Stimulated activated CD8-positive, alpha-beta memory T cell treated with anti-CD3 and anti-CD28 coated beads, Interleukin-4, amount 100 ng/mL, for 4 hours (primary cell): ENCODE data around the gene SLC9A2.

ENCODE experiments used
- DNase-seq, 2 donors: peaks; one replicate each; pipeline ENCODE4 v3.0.0-alpha.2; 2020; ENCODE audit warnings: low read depth in 2 of 2, low spot score in 1 of 2

Gene SLC9A2, protein sequence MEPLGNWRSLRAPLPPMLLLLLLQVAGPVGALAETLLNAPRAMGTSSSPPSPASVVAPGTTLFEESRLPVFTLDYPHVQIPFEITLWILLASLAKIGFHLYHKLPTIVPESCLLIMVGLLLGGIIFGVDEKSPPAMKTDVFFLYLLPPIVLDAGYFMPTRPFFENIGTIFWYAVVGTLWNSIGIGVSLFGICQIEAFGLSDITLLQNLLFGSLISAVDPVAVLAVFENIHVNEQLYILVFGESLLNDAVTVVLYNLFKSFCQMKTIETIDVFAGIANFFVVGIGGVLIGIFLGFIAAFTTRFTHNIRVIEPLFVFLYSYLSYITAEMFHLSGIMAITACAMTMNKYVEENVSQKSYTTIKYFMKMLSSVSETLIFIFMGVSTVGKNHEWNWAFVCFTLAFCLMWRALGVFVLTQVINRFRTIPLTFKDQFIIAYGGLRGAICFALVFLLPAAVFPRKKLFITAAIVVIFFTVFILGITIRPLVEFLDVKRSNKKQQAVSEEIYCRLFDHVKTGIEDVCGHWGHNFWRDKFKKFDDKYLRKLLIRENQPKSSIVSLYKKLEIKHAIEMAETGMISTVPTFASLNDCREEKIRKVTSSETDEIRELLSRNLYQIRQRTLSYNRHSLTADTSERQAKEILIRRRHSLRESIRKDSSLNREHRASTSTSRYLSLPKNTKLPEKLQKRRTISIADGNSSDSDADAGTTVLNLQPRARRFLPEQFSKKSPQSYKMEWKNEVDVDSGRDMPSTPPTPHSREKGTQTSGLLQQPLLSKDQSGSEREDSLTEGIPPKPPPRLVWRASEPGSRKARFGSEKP

DNA sequence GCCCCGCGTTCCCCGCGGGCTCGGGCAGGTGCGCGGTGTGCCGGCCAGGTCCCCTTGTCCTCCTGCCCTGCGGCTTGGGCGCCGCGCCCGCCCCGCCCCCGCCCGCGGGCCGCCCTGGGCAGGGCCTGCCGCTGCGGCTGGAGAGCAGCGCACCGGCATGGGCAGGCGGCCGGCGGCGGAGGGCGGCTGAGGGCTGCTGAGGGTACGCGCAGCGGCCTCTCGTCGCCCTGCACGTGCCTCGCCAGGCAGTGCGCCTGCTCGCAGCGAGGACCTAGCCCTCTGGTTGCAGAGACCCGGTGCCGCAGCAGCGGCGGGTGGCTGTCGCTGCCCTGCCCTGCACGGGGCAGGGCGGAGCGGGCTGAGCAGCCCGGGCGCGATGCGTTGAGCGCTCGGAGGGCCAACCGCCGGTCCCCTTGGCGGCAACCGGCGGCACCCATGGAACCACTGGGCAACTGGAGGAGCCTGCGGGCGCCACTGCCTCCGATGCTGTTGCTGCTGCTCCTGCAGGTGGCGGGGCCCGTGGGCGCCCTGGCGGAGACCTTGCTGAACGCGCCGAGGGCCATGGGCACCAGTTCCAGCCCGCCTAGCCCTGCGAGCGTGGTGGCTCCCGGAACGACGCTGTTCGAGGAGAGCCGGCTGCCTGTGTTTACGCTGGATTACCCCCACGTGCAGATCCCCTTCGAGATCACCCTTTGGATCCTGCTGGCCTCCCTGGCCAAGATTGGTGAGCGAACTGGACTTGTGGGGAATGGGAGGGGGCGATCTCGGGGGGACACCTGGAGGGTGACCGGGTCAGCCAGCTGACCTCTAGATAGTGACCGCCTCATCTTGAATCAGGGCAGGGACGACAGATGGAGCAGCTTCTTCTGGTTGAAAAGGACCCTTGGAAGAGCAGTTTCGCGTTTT is at the start of gene SLC9A2:
Gene SLC9A2 (plus strand): TSS at position 140 of the 906 bp plus-strand sequence. CDS start 296 bp downstream, at position 436.
- DNase-seq = no peak

DNA sequence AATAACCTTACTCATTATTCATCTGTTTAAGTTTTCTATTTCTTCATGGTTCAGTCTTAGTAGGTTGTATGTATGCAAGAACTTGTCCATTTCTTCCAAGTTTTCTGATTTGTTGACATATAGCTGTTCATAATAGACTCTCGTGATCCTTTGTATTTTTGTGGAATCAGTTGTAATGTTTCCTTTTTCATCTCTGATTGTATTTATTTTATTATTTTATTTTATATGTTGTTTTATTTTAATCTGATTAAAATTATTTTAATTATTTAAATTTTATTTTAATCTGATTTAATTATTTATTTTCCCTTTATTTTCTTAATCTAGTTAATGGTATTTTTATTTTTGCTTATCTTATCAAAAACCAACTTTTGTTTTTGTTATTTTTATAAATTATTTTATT is 43.5 kb upstream of the SLC9A2 start:
- DNase-seq = no peak

DNA sequence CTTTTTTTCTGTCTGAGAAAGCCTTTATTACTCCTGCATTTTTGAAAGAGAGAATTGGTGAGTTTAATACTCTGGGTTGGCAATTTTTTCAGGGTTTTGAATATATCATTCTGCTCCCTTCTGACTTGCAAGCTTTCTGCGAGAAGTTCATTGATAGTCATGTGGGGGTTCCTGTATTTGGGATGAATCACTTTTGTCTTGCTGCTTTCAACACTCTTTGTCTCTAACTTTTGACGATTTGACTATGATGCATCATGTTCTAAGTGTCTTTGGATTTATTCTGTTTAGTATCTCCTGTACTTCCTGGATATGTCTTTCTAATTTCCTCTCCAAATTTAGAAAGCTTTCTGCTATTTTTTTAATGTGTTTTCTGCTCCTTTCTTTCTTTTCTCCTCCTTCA is 41.0 kb upstream of the SLC9A2 start:
- DNase-seq = no peak

DNA sequence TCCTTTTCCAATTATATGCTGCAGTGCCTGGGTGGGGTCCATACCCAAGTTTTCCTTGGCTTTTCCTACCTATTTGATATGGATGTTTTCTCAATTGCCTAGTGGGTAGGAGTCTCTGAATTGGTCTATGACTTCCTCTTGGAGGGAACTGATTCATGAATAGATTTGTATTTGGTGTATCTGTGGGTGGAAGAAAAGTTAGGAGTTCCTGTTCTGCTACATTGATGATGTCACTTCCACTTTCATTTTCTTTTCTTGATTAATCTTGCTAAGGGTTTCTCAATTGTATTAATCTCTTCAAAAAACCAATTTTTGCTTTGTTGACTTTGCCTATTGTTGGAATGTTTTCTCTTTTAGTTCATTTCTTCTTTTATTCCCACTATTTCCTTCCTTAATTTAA is 37.4 kb upstream of the SLC9A2 start:
- DNase-seq = no peak

DNA sequence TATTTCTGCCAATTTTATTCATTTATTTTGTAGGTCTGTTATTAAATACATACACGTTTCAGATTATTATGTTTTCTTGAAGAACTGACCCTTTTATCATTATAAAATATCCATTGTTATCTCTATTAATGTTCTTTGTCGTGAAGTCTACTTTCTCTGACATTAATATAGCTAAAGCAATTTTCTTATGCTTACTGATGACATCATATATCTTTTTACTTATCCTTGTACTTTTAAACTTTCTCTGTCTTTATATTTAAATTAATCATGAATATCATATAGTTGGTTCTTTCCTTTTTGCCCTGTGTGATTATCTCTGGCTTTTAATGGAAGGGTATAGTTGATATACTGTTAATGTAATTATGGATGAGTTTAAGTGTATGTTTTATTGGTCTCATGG is 36.5 kb upstream of the SLC9A2 start:
- DNase-seq = no peak

DNA sequence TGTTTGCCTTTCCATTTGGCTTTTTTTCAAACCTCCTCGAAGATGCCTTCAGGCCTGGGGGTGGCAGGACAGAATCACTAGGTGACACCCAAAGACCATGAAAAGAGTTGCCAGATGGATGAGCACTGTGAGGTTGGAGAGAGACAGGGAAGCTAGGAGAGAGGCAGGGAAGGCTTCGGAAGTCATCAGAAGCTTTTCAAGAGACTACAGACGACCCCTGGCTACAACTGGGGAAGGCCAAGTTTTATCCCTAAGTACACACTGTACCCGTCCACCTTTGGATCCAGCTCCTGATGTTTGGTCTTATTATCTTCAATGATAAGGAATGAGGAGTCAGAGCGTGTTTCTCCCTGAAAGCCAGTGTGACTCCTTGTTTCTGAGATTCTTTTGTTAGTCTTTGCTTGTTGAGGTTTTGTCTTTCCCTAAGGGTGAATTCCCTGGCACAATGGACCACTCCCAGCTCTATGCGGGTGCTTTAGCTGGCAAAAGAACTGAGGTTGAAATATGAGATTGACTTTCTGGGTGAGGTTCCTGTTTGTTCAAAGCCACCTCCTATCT is 33.4 kb upstream of the SLC9A2 start:
- no peak for DNase-seq

DNA sequence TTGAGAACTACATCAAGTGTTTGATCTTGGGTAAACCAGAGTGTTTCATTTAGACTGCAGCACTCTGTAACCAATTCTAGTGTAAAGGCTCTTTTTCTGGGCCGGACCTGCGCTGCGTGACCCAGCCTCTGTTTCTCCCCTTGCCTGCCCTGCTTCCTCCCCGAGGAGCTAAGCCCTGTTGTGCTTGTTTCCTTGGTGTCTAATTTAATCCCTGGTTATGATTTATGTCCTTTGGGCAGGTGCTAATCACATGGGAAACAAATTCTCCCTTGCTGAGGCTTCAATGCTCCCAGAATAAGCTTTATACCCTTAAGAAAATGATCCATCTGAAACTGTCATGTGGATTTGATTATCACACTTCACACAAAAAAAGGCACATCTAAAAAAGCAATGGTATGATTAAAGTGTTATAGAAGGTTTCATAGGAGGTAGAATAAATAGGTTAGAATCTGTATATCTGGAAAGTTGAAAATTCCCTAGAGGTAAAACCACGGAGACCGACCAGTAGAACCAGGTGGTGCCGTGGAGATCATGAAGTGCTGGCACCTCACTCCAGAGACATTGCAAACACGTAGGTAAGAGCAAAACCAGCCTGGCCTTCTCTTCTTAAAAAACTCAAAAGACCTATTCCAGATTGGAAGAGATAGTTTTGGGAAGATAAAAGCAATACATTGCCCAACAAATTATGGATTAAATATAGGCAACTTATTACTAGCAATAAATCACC is 31.0 kb upstream of the SLC9A2 start:
- DNase-seq = no peak

DNA sequence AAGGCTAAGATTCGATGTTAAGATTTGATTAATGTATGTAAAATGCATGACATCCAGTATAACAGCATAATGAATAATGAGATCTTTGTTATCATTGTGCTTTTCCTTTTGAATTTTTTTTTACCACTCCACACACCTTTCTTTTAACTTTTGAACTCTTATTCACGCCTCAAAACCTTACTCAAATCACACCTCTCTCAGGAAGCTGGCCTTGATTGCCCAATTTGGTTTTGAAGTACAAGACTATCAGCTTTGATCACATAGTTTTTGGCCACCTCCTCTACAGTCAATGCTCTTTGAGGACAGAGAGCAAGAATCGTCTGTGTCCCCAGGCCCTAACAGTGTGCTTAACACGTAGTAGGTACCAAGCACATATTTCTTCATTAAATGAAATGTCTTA is 29.9 kb upstream of the SLC9A2 start:
- no peak for DNase-seq

DNA sequence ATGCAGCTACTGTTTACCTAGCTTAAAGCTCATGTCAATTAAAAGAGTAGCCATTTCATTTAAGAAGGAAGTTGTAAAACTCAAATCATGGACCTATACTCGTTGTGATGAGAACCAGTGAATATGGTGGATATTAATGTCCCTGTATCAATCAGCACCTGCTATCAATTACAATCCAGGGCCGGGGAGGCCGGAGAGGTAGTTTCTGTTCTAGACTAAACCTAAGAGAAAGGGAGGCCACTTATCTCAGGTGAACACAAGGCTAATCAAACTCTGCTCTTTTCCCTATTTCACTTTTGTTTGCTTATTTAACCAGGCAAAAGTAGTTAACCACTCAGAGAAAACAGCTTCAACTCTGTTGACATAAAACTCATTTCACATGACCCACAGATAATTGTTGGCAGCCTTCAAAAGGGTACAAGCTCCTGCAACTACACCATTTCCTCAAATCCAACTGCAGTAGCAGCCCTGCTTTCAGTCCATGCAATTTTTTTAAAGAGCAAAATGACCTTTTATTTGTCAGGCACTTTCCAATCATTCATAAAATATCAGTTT is 27.8 kb upstream of the SLC9A2 start:
- DNase-seq = no peak

DNA sequence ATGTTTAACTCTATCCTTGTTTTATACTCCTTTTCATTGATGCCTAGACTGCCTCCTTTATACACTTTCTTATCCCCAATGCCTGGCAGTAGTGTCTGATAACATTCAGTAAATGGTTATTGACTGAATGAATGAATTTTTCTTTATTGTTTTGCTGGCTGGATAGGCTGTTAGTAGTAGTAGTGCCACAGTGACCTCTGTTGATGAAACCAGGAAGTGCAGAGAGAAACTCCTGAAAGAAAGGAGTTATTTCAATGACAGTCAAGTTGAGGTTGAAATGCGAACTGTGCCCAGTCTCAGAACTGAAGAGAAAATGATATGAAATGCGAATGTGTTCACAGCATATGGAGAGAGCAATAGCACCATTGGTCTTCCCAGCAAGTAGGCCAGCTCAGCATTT is 26.8 kb upstream of the SLC9A2 start:
- DNase-seq = no peak

DNA sequence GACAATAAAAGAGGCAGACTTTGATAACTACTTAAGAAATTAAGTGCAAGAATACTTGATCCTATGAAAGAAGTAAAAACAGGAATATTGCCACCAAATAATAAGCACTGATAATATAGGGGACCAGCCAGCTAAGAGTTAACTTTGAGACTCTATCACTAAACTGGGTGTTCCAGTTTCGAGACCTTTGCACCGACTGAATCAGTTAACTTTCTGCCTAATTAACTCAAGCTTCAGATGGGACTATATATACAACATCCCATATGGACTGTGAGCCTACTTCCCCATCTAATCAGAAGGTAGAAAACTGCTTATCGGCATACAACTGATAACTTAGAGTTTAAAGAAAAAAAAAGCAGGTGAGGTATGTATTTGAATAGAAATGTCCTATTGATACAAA is 25.8 kb upstream of the SLC9A2 start:
- DNase-seq = no peak

DNA sequence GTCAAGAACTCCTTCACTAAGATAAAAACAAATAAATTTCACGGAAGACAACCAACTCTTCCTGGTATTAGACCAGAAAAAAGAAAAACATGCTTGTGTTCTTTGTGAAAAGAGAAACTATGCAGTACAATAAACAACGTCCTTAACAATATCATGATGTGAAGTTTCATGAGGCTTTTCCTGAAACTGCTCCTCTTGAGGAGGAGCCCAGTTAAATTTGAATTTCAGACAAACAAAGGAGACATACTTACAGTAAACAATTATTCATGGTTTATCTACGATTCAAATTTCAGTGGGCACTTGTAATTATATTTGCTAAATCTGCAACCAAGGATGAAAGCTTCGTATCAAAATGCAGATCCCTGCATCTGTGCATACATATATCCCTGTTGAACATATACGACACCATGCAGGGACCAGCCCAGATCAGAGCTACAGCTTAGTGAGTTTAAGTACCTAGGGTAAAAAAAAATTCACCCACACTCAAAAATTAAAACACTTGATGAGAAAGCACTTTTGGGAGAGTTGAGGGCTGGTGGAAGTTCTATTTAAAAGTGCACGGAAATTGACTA is 24.8 kb upstream of the SLC9A2 start:
- DNase-seq = no peak

DNA sequence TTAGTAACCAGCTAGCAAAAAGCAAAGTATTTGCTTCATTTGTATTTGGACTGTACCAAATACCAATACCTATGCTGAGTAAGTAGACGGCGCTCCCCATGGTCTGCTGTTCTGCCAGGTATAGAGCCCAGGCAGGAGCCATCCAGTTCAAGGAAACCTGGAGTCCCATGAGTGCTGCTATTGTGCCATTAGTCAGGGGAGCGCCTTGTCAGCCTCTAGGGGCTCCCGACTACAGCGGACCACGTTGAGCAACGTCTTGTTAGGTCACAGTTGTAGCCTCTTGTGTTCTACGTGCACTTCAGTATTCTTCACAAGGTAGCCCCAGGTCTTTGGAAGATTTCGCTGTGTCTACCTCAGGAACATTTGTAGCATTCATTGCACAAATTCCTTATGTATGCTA is 21.6 kb upstream of the SLC9A2 start:
- DNase-seq = no peak

DNA sequence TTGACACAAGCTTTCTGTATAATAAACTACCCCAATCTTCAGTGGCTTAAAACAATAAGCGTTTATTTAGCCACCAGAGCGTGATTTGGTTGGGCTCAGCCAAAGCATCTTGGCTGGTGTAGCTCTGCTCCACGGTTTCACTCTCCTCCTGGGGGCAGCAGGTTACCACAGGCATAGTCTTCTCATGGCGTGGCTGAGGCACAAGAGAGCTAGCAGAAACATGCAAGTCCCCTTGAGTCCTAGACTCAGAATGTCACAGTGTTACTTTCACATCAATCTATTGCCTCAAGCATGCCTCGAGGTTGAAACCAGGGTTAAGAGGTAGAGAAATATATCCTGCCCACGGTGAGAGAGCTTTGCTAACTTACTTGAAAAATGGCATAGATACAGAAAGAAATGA is 19.9 kb upstream of the SLC9A2 start:
- no peak for DNase-seq

DNA sequence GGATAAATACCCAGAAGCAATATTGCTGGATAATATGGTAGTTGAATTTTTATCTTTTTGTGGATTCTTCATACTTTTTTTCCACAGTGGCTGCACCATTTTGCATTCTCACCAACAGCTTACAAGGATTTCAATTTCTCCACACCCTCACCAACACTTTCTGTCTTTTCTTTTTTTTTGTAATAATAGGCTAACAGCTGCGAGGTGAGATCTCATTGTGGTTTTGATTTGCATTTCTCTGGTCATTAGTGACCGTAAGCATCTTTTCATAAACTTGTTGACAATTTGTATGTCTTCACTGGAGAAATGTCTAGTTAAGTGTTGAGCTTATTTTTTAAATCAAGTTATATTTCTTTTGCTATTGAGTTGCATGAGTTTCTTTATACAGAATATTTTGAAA is 17.6 kb upstream of the SLC9A2 start:
- no peak for DNase-seq

DNA sequence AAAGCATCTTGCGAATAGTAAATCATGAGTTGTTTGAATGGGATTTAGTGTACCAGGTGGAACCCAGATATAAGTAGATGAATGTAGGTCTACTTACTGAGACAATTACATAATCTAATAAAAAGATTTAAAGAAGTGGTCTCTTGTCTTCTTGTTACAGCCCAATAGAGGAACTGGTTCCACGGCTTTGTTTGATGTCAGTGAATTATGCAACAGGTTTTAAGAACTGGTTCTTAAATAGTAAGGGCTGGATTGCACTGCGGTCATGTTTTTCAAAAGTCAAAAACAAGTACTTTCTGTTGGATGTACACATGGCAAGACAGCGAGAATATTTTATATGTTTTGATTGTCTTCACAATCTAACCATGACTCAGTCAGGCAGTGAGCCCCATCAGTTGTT is 15.4 kb upstream of the SLC9A2 start:
- DNase-seq = no peak

DNA sequence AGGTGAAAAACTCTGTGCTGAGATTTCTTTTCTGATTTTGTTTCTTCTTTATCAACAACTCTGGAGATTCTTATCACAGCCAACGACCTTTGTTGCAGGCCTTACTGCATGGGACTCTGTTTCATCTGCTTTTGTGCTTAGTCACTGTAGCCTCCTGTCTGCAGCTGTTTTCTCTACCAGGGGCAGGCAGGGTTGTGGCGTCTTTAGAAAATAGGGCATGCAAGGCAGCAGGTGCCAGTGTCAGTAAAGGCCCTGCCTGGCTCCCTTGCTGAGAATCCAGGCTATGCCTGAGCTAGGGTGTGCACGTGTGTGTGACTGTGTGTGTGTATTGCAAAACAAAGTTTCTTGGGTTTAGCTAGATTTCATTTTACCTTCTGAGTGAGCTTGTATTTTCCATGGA is 14.6 kb upstream of the SLC9A2 start:
- DNase-seq = no peak

DNA sequence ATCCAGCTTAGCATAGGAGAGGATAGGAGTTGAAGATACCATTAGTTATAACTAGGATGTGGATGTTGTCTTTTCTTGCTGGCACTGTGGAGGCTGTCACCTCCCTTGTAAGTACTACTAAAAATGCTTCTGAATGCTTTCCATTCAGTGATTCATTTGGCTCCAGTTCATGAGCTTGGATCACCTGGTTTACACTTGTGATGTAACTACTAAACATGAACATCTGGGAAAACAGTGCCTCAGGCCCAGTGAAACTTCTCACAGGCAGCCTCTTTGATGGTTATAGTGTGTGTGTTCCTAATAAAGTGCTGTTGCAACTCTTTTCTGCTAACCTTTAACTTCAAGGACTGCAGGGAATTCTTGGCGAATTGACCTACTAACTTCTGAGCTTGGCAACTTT is 13.0 kb upstream of the SLC9A2 start:
- DNase-seq = no peak

DNA sequence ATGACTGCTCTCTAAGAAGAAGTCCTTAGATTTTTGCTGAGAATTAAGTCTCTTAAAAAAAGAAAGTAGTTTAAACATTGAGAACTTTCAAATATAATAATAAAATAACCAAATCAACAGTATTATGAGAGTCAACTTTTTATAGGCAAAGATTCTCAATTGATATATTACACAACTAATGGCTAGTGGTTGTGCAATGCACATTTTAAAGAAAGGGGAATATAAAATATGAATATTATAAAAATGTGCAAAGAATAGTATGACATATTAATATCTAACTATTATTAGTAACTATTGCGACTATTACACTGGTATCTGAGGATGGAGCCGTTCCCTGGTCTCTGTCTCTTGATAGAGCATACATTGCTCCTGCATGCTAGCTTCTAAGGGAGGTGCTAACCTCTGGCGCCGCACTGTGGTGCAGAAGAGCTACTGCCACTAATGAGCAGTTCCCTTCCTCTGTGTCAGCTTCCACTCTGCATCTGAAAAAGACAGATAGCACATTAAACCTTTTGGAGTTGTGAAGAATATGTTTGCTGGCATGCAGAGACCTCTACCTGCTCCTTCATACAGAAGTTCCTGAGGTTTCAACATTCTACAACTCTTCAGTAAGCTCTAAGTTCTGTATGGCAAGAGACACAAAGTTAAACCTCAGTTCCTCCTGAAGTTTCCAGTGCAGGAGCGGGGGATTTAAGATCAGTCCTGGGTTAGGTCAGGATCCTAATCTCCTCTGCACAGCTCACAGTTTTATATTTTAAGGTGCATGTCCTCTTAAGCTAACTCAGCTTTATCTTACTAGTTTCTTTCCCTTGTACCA is 3.5 kb upstream of the SLC9A2 start:
- DNase-seq = no peak
